Neutrophil (primary cell): ENCODE data around the gene FBXW12.

ENCODE experiments used
- H3K27ac ChIP-seq: fragments of 200-600 bp; sonication (generic); 2 replicates; pipeline ENCODE4 v1.5.1; 2016; ENCODE audit warnings: mild to moderate bottlenecking, moderate library complexity
- H3K27me3 ChIP-seq: fragments of 200-600 bp; sonication (generic); 2 replicates; pipeline ENCODE4 v1.6.0; 2016; ENCODE audit warnings: mild to moderate bottlenecking
- H3K36me3 ChIP-seq: fragments of 200-600 bp; sonication (generic); 2 replicates; pipeline ENCODE4 v1.5.1; 2017
- H3K4me1 ChIP-seq, 2 experiments: fragments of 200-600 bp in 1 of 2; sonication (generic) in 1 of 2; 1 replicate in 1 of 2; 2 replicates in 1 of 2; pipeline versions ENCODE4 v1.5.1 to v1.6.1; 2013 to 2016; ENCODE audit warnings: low read depth in 1 of 2, low read length in 1 of 2, mild to moderate bottlenecking in 1 of 2, moderate library complexity in 1 of 2; ENCODE audit not compliant: control insufficient read depth in 1 of 2, insufficient read depth in 1 of 2
- H3K4me3 ChIP-seq, 2 experiments: fragments of 200-600 bp in 1 of 2; sonication (generic) in 1 of 2; 1 replicate in 1 of 2; 2 replicates in 1 of 2; pipeline ENCODE4 v1.5.1; 2013 to 2016; ENCODE audit warnings: low read depth in 1 of 2, low read length in 1 of 2, mild to moderate bottlenecking in 1 of 2, moderate library complexity in 1 of 2
- H3K9me3 ChIP-seq: fragments of 200-600 bp; sonication (generic); 2 replicates; pipeline ENCODE4 v1.5.1; 2016
- CTCF ChIP-seq: fragments of 200-600 bp; sonication (generic); IDR thresholded peaks from 2 replicates; pipeline ENCODE4 v1.5.1; 2016; ENCODE audit warnings: antibody characterized with exemption

Gene FBXW12

GRCh38 chr3:48441940-48442339, 69.9 kb downstream of the FBXW12 start:
- Histone ChIP-seq H3K9me3 (no peaks in the 10 kb centered on the region), H3K4me1 (peaks cover 33 to 39% of the 10 kb centered on the region in 2 experiments), H3K4me3 (no peak overlapping the region), H3K27ac (peak overlapping the region; percentile 32), H3K27me3 (no peaks in the 10 kb centered on the region), H3K36me3 (peaks cover 33% of the 10 kb centered on the region)
- no peak for TF ChIP-seq CTCF
